Panc1 (cell line): ENCODE measurements around the gene SHMT1.

Source experiments
- POLR2AphosphoS5 ChIP-seq: IDR thresholded peaks from 2 replicates; pipeline ENCODE4 v1.6.1; 2012; ENCODE audit warnings: mild to moderate bottlenecking, low read depth, low read length, moderate library complexity
- TCF7L2 ChIP-seq: IDR thresholded peaks from 2 replicates; pipeline ENCODE4 v1.6.1; 2011; ENCODE audit warnings: mild to moderate bottlenecking, low read depth, low read length, inconsistent platforms
- TF ChIP-seq, protein P1 (sequence below): fragments of 450-650 bp; IDR thresholded peaks from 2 replicates; pipeline ENCODE4 v1.5.1; 2017; ENCODE audit warnings: mild to moderate bottlenecking
- TF ChIP-seq, protein P2 (sequence below), 2 experiments: IDR thresholded peaks; 2 replicates each; pipeline ENCODE4 v1.6.1; 2011 to 2012; ENCODE audit warnings: low read depth in 2 of 2, control low read depth in 1 of 2, low read length in 1 of 2, mild to moderate bottlenecking in 1 of 2, moderate library complexity in 1 of 2; ENCODE audit not compliant: insufficient read depth in 1 of 2

DNA sequence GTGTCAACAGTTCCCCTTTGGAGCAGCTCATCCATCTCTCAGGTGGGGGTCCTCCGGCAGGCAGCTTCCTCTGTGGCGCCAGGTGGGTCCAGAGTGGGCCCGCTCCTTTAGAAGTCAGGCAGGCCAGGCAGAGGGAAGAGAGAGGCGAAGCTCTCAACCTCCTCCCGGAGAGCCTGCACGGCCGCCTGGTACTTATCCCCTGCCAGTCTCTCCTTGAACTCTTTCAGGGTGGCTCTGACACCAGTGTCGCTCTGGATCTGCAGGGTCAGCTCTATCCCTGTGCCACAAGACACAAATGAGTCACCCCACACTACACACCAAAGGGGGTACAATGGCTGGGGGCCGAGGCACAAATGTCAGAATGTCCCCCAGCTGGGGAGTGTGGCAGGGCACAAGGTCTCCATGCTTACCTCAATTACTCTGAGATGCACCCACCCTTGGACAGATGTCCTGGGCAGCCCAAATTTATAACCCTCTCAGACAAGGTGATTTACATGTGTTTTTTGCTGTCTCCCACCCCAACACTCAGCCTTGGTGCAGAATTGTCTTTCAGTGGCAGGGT lies 34.6 kb downstream of the SHMT1 start:
- TF ChIP-seq POLR2AphosphoS5 (no peak), TCF7L2 (no peak)
- TF ChIP-seq, protein P1, sequence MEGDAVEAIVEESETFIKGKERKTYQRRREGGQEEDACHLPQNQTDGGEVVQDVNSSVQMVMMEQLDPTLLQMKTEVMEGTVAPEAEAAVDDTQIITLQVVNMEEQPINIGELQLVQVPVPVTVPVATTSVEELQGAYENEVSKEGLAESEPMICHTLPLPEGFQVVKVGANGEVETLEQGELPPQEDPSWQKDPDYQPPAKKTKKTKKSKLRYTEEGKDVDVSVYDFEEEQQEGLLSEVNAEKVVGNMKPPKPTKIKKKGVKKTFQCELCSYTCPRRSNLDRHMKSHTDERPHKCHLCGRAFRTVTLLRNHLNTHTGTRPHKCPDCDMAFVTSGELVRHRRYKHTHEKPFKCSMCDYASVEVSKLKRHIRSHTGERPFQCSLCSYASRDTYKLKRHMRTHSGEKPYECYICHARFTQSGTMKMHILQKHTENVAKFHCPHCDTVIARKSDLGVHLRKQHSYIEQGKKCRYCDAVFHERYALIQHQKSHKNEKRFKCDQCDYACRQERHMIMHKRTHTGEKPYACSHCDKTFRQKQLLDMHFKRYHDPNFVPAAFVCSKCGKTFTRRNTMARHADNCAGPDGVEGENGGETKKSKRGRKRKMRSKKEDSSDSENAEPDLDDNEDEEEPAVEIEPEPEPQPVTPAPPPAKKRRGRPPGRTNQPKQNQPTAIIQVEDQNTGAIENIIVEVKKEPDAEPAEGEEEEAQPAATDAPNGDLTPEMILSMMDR: no peak
- TF ChIP-seq, protein P2, sequence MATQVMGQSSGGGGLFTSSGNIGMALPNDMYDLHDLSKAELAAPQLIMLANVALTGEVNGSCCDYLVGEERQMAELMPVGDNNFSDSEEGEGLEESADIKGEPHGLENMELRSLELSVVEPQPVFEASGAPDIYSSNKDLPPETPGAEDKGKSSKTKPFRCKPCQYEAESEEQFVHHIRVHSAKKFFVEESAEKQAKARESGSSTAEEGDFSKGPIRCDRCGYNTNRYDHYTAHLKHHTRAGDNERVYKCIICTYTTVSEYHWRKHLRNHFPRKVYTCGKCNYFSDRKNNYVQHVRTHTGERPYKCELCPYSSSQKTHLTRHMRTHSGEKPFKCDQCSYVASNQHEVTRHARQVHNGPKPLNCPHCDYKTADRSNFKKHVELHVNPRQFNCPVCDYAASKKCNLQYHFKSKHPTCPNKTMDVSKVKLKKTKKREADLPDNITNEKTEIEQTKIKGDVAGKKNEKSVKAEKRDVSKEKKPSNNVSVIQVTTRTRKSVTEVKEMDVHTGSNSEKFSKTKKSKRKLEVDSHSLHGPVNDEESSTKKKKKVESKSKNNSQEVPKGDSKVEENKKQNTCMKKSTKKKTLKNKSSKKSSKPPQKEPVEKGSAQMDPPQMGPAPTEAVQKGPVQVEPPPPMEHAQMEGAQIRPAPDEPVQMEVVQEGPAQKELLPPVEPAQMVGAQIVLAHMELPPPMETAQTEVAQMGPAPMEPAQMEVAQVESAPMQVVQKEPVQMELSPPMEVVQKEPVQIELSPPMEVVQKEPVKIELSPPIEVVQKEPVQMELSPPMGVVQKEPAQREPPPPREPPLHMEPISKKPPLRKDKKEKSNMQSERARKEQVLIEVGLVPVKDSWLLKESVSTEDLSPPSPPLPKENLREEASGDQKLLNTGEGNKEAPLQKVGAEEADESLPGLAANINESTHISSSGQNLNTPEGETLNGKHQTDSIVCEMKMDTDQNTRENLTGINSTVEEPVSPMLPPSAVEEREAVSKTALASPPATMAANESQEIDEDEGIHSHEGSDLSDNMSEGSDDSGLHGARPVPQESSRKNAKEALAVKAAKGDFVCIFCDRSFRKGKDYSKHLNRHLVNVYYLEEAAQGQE (IDR thresholded peaks at IDR 0.05; ENCODE audit: insufficient read depth in 1 of 2, low read depth in 2 of 2, low read length in 1 of 2): no peak
